Osteoblast (primary cell): Measurements from ENCODE around the gene SLBP. TPM values are rescaled to one million over a fixed set of nuclear protein-coding genes. Genes with fewer than 3 reads are reported as not detected.

Experiments used
- DNase-seq: peaks from one replicate; pipeline ENCODE4 v3.0.0; 2011; ENCODE audit warnings: low spot score, mixed read lengths; ENCODE audit not compliant: insufficient read length; ENCODE audit errors: missing footprints
- H2AFZ ChIP-seq: 2 replicates; pipeline ENCODE4 v1.6.0; 2011; ENCODE audit warnings: mild to moderate bottlenecking, low read length
- H3K27ac ChIP-seq: 2 replicates; pipeline ENCODE4 v1.5.1; 2011; ENCODE audit warnings: mild to moderate bottlenecking, low read depth, low read length, moderate library complexity
- H3K27me3 ChIP-seq: 2 replicates; pipeline ENCODE4 v1.6.0; 2012; ENCODE audit warnings: mild to moderate bottlenecking, control low read depth, inconsistent platforms, low read length, moderate library complexity; ENCODE audit not compliant: insufficient read depth
- H3K36me3 ChIP-seq: 2 replicates; pipeline ENCODE4 v1.5.1; 2011; ENCODE audit warnings: mild to moderate bottlenecking, low read length, control low read depth, moderate library complexity; ENCODE audit not compliant: insufficient read depth
- H3K4me1 ChIP-seq: 2 replicates; pipeline ENCODE4 v1.5.1; 2011; ENCODE audit warnings: mild to moderate bottlenecking, low read length, control low read depth, moderate library complexity; ENCODE audit not compliant: insufficient read depth
- H3K4me2 ChIP-seq: 2 replicates; pipeline ENCODE4 v1.6.0; 2011; ENCODE audit warnings: mild to moderate bottlenecking, low read length; ENCODE audit not compliant: insufficient read depth
- H3K4me3 ChIP-seq: fragments of 200-600 bp; sonication (generic); 3 replicates; pipeline ENCODE4 v1.5.1; 2012; ENCODE audit warnings: mild to moderate bottlenecking, low read length, inconsistent platforms; ENCODE audit not compliant: insufficient read depth
- H3K79me2 ChIP-seq: 2 replicates; pipeline ENCODE4 v1.6.0; 2012; ENCODE audit warnings: mild to moderate bottlenecking, low read length, control low read depth, inconsistent platforms; ENCODE audit not compliant: insufficient read depth
- H3K9me3 ChIP-seq: 2 replicates; pipeline ENCODE4 v1.5.1; 2011; ENCODE audit warnings: low read depth, low read length, control low read depth
- H4K20me1 ChIP-seq: 2 replicates; pipeline ENCODE4 v1.6.0; 2012; ENCODE audit warnings: mild to moderate bottlenecking, low read length, control low read depth; ENCODE audit not compliant: insufficient read depth
- total RNA-seq: library from RNA; depleted of rRNA; stranded (reverse); fragments of >200 nt; gene quantifications from 2 replicates; pipeline ENCODE4 v1.2.3, GENCODE V29; 2012
- TF ChIP-seq, protein P1 (sequence below): IDR thresholded peaks from 2 replicates; pipeline ENCODE4 v1.5.1; 2011; ENCODE audit warnings: mild to moderate bottlenecking, low read depth, low read length, moderate library complexity; ENCODE audit errors: extremely low read depth

SLBP gene
- total RNA-seq, 1 donor, result 55.7 TPM

DNA sequence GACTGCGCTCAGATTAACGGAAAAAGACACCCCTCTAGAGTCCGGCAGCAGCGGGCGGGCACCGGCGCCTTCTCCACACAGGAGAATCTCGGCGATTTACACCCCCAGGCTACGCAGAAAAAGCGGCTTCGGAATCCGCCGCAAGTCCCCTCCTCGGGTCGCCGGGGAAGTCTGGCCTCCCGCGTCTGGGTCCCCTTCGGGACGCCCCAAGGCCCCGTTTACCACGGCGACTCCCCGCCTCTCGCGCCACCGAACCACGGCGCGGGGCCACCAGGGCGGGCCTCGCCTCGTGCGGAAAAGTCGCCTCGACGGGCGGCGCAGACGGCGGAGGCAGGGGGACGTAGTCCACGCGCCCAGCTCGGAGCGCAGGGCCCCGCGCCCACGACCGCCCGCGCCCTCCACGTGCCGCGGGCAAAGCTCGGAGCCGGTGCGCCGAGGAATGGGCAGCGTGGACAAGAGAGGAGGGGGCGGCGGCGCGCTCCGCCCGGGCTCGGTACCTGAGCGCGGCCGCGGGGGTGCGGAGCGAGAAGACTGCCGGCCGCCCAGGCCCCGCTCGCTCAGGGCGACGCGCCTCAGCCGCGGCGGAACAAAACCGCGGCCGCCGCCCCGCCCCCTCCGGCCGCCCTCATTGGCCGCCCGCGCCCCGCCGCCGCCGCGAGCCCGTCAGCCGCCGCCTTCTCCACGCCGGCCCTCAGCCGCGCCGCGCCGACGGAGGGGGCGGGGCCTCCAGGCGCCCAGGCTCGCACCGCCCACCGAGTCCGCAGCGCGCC is 28.2 kb downstream of the SLBP start, which contains the start of gene FAM53A:
FAM53A (minus strand) TSS at position 578 of the 770 bp plus-strand sequence. CDS start 15,572 bp downstream, outside the sequence.
- peak; percentile 99 for DNase-seq
- H3K79me2 ChIP-seq, result no peaks in the 10 kb centered on the region
- peaks cover 8% of the 10 kb centered on the region for H3K4me1 ChIP-seq
- no peaks in the 10 kb centered on the region for H3K9me3 ChIP-seq
- peak within 1 kb of the TSS; percentile 89 for H3K4me2 ChIP-seq
- H2AFZ ChIP-seq, result peak within 1 kb of the TSS; percentile 83
- TF ChIP-seq, protein P1, sequence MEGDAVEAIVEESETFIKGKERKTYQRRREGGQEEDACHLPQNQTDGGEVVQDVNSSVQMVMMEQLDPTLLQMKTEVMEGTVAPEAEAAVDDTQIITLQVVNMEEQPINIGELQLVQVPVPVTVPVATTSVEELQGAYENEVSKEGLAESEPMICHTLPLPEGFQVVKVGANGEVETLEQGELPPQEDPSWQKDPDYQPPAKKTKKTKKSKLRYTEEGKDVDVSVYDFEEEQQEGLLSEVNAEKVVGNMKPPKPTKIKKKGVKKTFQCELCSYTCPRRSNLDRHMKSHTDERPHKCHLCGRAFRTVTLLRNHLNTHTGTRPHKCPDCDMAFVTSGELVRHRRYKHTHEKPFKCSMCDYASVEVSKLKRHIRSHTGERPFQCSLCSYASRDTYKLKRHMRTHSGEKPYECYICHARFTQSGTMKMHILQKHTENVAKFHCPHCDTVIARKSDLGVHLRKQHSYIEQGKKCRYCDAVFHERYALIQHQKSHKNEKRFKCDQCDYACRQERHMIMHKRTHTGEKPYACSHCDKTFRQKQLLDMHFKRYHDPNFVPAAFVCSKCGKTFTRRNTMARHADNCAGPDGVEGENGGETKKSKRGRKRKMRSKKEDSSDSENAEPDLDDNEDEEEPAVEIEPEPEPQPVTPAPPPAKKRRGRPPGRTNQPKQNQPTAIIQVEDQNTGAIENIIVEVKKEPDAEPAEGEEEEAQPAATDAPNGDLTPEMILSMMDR, result no peak
- peak within 1 kb of the TSS; percentile 74 for H3K4me3 ChIP-seq
- peaks cover 2% of the 10 kb centered on the region for H3K36me3 ChIP-seq
- no peaks in the 10 kb centered on the region for H4K20me1 ChIP-seq
- no peaks in the 10 kb centered on the region for H3K27me3 ChIP-seq
- H3K27ac ChIP-seq, result peak within 1 kb of the TSS; percentile 85

DNA sequence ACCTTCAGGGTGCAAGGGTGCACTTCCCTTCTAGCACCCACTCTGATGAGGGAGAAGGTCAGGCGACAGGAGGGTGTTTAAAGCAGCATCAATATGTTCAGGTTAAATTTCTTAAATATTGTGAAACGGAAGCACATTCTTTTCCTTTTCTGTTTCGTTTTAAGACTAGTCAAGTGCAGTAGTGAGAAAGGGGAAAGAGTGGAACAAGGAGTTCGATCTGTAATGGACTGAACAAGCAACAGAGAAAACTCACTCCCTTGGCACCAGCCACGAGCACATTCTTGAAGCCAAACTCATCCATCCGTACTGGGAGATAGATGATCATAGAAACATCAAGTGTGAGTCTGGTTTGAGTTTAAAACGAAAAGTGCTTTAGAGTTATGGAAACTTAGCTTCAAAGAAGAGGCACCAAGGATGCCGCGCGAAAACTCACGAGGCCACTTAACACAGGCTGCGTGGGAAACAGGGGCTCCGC is 28.8 kb downstream of the SLBP start:
- DNase-seq, result peak; percentile 95
- Histone ChIP-seq H3K36me3 (no peaks in the 10 kb centered on the region), H3K4me2 (peak overlapping the region; percentile 89), H2AFZ (peak overlapping the region; percentile 83), H3K9me3 (no peaks in the 10 kb centered on the region), H3K27ac (peak overlapping the region; percentile 85), H3K27me3 (no peaks in the 10 kb centered on the region), H3K4me3 (peak overlapping the region; percentile 73), H3K79me2 (no peaks in the 10 kb centered on the region), H4K20me1 (no peaks in the 10 kb centered on the region), H3K4me1 (peaks cover 8% of the 10 kb centered on the region)
- TF ChIP-seq, protein P1, result no peak

- Histone ChIP-seq H3K27ac (peak overlapping the region; percentile 85), H3K4me1 (peaks cover 8% of the 10 kb centered on the region), H4K20me1 (no peaks in the 10 kb centered on the region), H3K79me2 (no peaks in the 10 kb centered on the region), H3K9me3 (no peaks in the 10 kb centered on the region), H2AFZ (peak overlapping the region; percentile 83), H3K4me3 (peak overlapping the region; percentile 73), H3K36me3 (no peaks in the 10 kb centered on the region), H3K27me3 (no peaks in the 10 kb centered on the region), H3K4me2 (peak overlapping the region; percentile 89)
- DNase-seq, result peak; percentile 10
- TF ChIP-seq, protein P1, result no peak
Observed at GRCh38 chr4:1682860-1683259, 29.3 kb downstream of the SLBP start.

DNA sequence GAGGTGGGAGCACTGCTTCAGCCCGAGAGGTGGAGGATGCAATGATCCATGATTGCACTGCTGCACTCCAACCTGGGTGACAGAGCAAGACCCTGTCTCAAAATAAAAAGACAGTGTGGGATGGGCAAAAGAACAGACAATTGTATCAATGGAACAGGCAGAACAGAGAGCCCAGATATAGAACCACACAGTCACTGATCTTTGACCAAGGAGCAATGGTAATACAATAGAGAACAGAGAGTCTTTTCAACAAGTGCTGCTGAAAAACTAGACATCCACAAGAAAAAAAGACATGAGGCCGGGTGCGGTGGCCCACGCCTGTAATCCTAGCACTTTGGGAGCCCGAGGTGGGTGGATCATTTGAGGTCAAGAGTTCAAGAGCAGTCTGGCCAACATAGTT is 33.9 kb downstream of the SLBP start:
- Histone ChIP-seq H3K36me3 (no peaks in the 10 kb centered on the region), H3K4me3 (no peak overlapping the region), H2AFZ (no peak overlapping the region), H3K27ac (no peak overlapping the region), H3K4me1 (peaks cover 6% of the 10 kb centered on the region), H3K27me3 (no peaks in the 10 kb centered on the region), H4K20me1 (no peaks in the 10 kb centered on the region), H3K4me2 (no peak overlapping the region), H3K79me2 (no peaks in the 10 kb centered on the region), H3K9me3 (no peaks in the 10 kb centered on the region)
- TF ChIP-seq, protein P1, result no peak
- no peak for DNase-seq
